Ascending aorta (tissue), 2 donors: ENCODE results near the gene FBLN5. TPM values are rescaled to one million over a fixed set of nuclear protein-coding genes. Genes with fewer than 3 reads are reported as not detected.

Source experiments
- DNase-seq, 2 donors: peaks; one replicate each; pipeline ENCODE4 v3.0.0-alpha.2; 2019; ENCODE audit warnings: low spot score in 2 of 2
- H3K27ac ChIP-seq, 2 donors: fragments of 200-600 bp; sonication (generic); one replicate each; pipeline ENCODE4 v1.5.1; 2016 to 2017; ENCODE audit warnings: mild to moderate bottlenecking in 1 of 2
- H3K27me3 ChIP-seq: fragments of 200-600 bp; sonication (generic); one replicate; pipeline ENCODE4 v1.5.1; 2017
- H3K36me3 ChIP-seq, 2 donors: fragments of 200-600 bp; sonication (generic); one replicate each; pipeline ENCODE4 v1.5.1; 2016
- H3K4me1 ChIP-seq, 2 donors: fragments of 200-600 bp; sonication (generic); one replicate each; pipeline ENCODE4 v1.5.1; 2016 to 2017; ENCODE audit warnings: mild to moderate bottlenecking in 1 of 2
- H3K4me3 ChIP-seq, 2 donors: fragments of 200-600 bp; sonication (generic); one replicate each; pipeline ENCODE4 v1.5.1; 2016 to 2017; ENCODE audit warnings: mild to moderate bottlenecking in 1 of 2
- H3K9me3 ChIP-seq, 2 donors: fragments of 200-600 bp; sonication (generic); one replicate each; pipeline ENCODE4 v1.5.1; 2016
- intact Hi-C: fragments of 100-400 bp; cut with DNase I; formaldehyde crosslinking; loops from one replicate; pipeline ENCODE4 v1.15.1; 2023
- total RNA-seq: library from RNA; depleted of rRNA; stranded (reverse); fragments of >200 nt; gene quantifications from one replicate; pipeline ENCODE4 v1.1.0, GENCODE V29; 2016
- TF ChIP-seq, protein P1 (sequence below), 3 experiments: fragments of 200-600 bp in 2 of 3; fragments of 450-650 bp in 1 of 3; sonication (generic) in 2 of 3; IDR thresholded peaks; one replicate each; pipeline ENCODE4 v1.5.1; 2016 to 2019; ENCODE audit warnings: antibody characterized with exemption in 3 of 3, mild to moderate bottlenecking in 1 of 3, moderate library complexity in 1 of 3

The FBLN5 gene
- total RNA-seq, 1 donor from 2014 or later, result 280 TPM

DNA sequence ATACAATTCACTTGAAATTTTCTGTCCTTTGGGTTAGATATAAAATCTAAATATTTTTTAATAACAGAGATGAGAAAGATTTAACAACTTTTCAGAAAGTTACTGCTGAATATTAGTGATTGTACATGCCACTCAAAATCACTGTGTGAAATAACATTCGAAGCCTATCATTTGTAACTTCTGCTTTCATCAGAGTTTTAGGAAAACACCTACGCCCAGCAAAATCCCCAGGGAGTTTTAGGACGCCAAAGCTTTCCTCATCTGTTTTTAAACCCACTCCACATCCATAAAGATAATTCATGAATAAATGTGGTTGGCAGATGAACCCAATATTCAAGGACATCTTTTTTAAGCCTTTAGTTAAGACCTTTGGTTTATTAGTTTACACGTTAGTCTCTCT is 104.1 kb downstream of the FBLN5 start:
- Histone ChIP-seq H3K4me1 (no peaks in the 10 kb centered on the region), H3K4me3 (no peak overlapping the region), H3K9me3 (no peaks in the 10 kb centered on the region), H3K27me3 (no peaks in the 10 kb centered on the region), H3K27ac (peak overlapping the region in 1 of 2 donors; percentile 30), H3K36me3 (no peaks in the 10 kb centered on the region)
- TF ChIP-seq, protein P1, sequence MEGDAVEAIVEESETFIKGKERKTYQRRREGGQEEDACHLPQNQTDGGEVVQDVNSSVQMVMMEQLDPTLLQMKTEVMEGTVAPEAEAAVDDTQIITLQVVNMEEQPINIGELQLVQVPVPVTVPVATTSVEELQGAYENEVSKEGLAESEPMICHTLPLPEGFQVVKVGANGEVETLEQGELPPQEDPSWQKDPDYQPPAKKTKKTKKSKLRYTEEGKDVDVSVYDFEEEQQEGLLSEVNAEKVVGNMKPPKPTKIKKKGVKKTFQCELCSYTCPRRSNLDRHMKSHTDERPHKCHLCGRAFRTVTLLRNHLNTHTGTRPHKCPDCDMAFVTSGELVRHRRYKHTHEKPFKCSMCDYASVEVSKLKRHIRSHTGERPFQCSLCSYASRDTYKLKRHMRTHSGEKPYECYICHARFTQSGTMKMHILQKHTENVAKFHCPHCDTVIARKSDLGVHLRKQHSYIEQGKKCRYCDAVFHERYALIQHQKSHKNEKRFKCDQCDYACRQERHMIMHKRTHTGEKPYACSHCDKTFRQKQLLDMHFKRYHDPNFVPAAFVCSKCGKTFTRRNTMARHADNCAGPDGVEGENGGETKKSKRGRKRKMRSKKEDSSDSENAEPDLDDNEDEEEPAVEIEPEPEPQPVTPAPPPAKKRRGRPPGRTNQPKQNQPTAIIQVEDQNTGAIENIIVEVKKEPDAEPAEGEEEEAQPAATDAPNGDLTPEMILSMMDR (IDR thresholded peaks at IDR 0.05), result no peak
- no peak for DNase-seq
- intact Hi-C loops, result no loop called here

DNA sequence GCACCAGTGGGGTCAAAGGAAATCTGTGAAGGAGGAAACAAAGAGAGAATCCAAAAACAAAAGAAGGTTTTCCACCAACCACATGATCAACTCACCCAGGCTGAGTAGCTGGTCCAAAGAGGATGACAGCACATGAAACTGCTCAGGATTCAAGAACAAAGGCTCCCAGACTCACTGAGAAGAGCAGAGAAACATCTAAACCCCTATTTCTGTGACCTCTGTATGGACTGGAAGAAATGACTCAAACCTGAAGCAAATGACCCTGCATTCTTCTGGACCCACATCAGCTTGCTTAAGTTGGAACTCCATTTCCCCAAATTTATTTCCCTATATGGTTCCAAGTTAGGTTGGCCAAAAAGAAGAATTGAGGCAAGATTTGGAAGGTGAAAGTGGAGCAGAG is 106.4 kb downstream of the FBLN5 start:
- H3K4me1 ChIP-seq, result peaks cover 0 to 7% of the 10 kb centered on the region in 2 donors
- DNase-seq, result no peak
- no peaks in the 10 kb centered on the region for H3K36me3 ChIP-seq
- H3K4me3 ChIP-seq, result peak overlapping the region; percentile 1 to 80
- peak overlapping the region; percentile 91 to 93 for H3K27ac ChIP-seq
- TF ChIP-seq, protein P1 (IDR thresholded peaks at IDR 0.05), result no peak
- no peaks in the 10 kb centered on the region for H3K9me3 ChIP-seq
- intact Hi-C loops, result loop anchor here (2.0 kb wide), 1 partner anchor 32 kb away; no protein-coding TSS in a partner anchor
- no peaks in the 10 kb centered on the region for H3K27me3 ChIP-seq

DNA sequence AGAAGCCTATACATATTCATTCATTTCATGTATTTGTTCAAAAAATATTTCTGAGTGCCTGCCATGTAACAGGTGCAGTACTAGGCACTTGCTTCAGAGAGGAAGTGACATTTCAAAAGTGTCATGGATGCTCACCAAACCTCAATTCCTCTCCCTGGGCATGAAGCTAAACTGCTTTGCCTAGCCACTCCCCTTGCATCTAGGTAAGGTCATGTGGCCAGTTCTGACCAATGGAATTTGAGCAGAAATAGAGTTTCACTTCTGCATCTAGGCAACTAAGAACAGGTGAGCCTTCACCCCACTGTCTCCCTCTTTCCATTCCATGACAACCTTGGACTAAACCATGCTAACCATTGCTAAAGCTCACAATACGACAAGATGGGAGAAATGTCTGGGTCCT is 107.7 kb downstream of the FBLN5 start:
- H3K27ac ChIP-seq, result peak overlapping the region; percentile 91 to 93
- H3K36me3 ChIP-seq, result no peaks in the 10 kb centered on the region
- peak overlapping the region; percentile 1 to 80 for H3K4me3 ChIP-seq
- H3K9me3 ChIP-seq, result no peaks in the 10 kb centered on the region
- intact Hi-C loops, result loop anchor here (2.0 to 5.0 kb wide), 2 partner anchors 33 to 268 kb away; partner anchors contain the start of gene ATXN3
- H3K27me3 ChIP-seq, result no peaks in the 10 kb centered on the region
- peaks cover 0 to 7% of the 10 kb centered on the region in 2 donors for H3K4me1 ChIP-seq
- no peak for DNase-seq
- TF ChIP-seq, protein P1 (IDR thresholded peaks at IDR 0.05), result no peak

DNA sequence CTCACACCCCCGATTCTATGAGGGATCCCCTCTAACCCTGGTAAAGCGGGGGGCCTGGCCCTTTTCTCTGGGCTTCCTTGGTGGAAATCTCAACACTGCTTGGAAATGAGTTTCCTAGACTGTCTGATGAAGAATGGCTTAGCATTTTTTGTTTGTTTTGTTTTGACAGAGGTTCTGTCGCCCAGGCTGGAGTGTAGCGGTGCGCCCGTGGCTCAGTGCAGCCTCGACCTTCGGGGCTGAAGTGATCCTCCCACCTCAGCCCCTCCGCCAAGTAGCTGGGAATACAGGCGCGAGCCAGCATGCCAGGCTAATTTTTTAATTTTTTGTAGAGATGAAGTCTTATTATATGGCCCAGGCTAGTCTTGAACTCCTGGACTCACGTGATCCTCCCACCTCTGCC is 110.4 kb downstream of the FBLN5 start:
- intact Hi-C loops, result loop anchor here (2.0 to 5.0 kb wide), 3 partner anchors 60 to 270 kb away; partner anchors contain the start of genes ATXN3 and FBLN5
- peak overlapping the region; percentile 91 to 93 for H3K27ac ChIP-seq
- H3K27me3 ChIP-seq, result no peaks in the 10 kb centered on the region

DNA sequence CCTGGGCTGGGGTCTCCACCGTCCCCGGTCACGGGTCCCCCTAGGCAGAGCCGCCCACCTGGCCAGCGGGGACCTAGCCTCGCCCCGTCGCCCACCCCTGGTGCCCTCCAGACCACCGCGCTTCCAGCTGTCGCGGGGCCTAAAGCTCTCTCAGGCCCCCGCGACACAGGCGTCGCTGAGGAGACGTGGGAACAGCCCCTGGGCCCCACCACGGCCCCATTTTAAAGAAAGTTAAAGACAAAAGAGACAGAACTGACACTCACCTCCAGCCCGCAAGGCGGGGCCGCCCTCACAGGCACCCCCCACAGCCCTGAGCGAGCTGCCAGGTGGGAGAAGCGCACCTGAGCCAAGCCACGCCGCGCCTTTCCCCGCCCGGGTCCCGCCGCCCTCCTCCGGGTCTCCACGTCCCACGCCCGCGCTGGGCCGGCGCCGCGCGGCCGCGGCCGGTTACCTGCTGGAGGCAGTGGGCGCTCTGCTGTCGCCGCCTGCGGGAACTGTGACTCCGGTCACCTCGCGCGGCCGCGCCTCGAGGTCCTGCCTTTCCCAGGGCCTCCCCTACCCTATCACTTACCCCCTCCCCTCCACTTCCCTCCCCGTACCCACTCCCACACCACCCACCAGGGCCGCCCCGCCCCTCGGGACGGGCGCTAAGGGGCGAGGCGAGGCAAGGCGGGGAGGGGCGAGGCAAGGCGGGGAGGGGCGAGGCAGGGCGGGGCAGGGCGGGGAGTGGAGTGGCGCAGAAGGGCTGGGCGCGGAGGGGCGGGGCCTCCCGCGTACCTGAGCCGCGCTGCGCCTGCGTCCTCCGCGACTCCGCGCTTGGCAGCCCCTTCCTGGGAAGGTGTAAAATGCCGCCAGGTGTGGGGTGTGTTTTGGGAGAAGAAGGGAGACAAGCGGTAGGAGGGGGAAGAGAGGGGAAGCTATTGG is 111.3 kb downstream of the FBLN5 start:
- DNase-seq, result peak; percentile 39 to 92
- peaks cover 0 to 9% of the 10 kb centered on the region in 2 donors for H3K4me1 ChIP-seq
- H3K27ac ChIP-seq, result peak overlapping the region; percentile 91 to 93
- H3K36me3 ChIP-seq, result no peaks in the 10 kb centered on the region
- H3K9me3 ChIP-seq, result no peaks in the 10 kb centered on the region
- no peaks in the 10 kb centered on the region for H3K27me3 ChIP-seq
- H3K4me3 ChIP-seq, result peak overlapping the region; percentile 75 to 80
- intact Hi-C loops, result loop anchor here (2.0 to 5.0 kb wide), 3 partner anchors 61 to 271 kb away; partner anchors contain the start of genes ATXN3 and FBLN5
- TF ChIP-seq, protein P1 (IDR thresholded peaks at IDR 0.05), result no peak

More for the DNA sequence above, 110.4 kb downstream of the FBLN5 start:
- H3K4me3 ChIP-seq, result peak overlapping the region; percentile 75 to 80
- H3K4me1 ChIP-seq, result peaks cover 0 to 9% of the 10 kb centered on the region in 2 donors
- no peak for DNase-seq
- no peaks in the 10 kb centered on the region for H3K9me3 ChIP-seq
- TF ChIP-seq, protein P1 (IDR thresholded peaks at IDR 0.05), result no peak
- H3K36me3 ChIP-seq, result no peaks in the 10 kb centered on the region
